Uterus (tissue), 2 donors: ENCODE data around the gene HOXB4.

Source experiments
- CTCF ChIP-seq, 4 experiments: fragments of 200-600 bp in 2 of 4; fragments of 450-650 bp in 2 of 4; sonication (generic) in 2 of 4; IDR thresholded peaks; one replicate each; pipeline ENCODE4 v1.5.1; 2016 to 2019; ENCODE audit warnings: antibody characterized with exemption in 4 of 4, mild to moderate bottlenecking in 2 of 4, moderate library complexity in 1 of 4
- POLR2A ChIP-seq, 2 donors: fragments of 450-650 bp; IDR thresholded peaks; one replicate each; pipeline ENCODE4 v1.6.1; 2016; ENCODE audit warnings: antibody characterized with exemption in 2 of 2, mild to moderate bottlenecking in 1 of 2, moderate library complexity in 1 of 2

- TF ChIP-seq CTCF (IDR thresholded peaks at IDR 0.05) (no peak), POLR2A (IDR thresholded peaks at IDR 0.05) (no peak)
These were observed 1.3 kb upstream of the HOXB4 start for GRCh38 chr17:48579471-48579759.
